Amniotic stem cell (primary cell): ENCODE measurements around the gene RAB3IL1.

Source experiments
- DNase-seq: peaks from one replicate; lab custom pipeline; 2025; lab: John Stamatoyannopoulos, UW

RAB3IL1 gene

GRCh38 chr11:61952882-61953281 is 35.5 kb upstream of the RAB3IL1 start:
- DNase-seq = no peak

DNA sequence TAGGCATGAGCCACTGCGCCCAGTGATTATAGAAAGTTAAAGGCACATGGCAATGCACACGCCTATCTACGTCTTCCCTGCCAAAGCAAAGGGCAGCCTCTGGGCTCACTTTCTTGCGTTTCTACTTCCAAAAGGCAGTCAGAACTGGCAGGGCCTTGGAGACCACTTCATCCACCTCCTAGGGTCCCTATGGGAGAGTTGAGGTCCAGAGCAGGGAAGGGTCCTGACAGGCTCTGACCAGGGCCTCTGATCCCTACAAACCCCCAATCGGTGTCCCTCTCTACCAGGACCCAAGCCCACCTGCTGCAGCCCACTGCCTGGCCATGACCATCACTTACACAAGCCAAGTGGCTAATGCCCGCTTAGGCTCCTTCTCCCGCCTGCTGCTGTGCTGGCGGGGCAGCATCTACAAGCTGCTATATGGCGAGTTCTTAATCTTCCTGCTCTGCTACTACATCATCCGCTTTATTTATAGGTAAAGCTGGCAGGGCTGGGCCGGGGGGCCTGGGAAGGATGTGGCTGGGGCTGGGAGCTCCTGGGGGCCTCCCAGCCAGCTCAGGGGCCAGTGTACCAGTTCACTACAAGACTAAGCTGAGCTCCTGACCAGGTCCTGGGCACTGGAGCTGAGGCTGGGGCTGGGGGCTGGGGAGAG is 34.2 kb upstream of the RAB3IL1 start:
- DNase-seq = no peak

DNA sequence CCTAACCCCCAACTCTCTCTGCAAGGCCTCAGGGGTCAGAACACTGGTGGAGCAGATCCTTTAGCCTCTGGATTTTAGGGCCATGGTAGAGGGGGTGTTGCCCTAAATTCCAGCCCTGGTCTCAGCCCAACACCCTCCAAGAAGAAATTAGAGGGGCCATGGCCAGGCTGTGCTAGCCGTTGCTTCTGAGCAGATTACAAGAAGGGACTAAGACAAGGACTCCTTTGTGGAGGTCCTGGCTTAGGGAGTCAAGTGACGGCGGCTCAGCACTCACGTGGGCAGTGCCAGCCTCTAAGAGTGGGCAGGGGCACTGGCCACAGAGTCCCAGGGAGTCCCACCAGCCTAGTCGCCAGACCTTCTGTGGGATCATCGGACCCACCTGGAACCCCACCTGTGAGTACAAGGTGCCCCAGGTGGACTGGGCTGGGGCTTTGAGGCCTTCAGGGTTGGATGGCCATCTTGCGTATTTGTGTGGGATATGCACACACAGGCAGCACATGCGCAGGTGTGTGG is 32.7 kb upstream of the RAB3IL1 start, which contains the start of gene BEST1:
BEST1 (plus strand) TSS at position 317 of the 513 bp plus-strand sequence. CDS start 1,456 bp downstream, outside the sequence.
- DNase-seq = no peak

DNA sequence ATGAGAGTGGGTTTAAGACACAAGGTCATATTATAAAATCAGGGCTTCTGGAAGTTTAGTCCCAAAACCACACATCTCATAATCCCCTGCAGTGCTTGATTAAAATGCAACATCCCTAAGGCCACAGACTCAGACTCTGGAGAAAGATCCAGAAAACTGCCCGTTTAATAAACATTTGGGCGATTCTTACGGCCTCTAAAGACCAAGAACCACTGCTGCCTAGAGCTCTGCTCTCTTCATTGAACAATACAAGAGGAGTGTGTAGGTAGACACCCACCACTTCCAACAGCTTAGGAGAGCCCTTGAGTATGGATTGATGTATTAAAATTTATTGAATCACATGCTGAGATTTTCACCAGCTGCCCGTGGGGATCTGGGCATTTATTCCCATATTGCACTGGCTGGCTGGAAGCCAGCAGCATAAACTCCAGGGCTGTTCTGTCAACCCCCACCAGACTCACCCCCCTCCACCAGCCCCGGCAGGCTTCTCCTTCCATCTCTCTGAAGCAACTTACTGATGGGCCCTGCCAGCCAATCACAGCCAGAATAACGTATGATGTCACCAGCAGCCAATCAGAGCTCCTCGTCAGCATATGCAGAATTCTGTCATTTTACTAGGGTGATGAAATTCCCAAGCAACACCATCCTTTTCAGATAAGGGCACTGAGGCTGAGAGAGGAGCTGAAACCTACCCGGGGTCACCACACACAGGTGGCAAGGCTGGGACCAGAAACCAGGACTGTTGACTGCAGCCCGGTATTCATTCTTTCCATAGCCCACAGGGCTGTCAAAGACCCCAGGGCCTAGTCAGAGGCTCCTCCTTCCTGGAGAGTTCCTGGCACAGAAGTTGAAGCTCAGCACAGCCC is 32.0 kb upstream of the RAB3IL1 start:
- DNase-seq = peak; percentile 77

DNA sequence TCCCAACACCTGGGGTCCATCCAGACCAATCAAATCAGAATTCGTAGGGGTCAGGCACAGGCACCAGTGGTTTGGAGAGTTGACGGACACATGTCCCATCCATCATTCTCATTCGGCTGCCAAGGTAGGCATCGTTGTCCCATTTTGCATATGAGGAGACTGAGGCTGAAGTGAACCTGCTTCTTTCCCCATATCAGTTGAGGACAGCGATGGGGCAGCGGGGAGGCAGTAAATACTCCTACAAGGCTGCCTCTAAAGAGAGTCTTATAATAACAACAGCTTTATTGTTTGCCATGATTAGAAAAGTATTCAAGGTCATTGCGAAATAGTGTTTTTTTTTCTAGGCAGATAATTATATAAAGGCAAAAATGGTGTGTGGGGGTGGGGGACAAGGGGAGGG is 31.1 kb upstream of the RAB3IL1 start:
- DNase-seq = no peak

DNA sequence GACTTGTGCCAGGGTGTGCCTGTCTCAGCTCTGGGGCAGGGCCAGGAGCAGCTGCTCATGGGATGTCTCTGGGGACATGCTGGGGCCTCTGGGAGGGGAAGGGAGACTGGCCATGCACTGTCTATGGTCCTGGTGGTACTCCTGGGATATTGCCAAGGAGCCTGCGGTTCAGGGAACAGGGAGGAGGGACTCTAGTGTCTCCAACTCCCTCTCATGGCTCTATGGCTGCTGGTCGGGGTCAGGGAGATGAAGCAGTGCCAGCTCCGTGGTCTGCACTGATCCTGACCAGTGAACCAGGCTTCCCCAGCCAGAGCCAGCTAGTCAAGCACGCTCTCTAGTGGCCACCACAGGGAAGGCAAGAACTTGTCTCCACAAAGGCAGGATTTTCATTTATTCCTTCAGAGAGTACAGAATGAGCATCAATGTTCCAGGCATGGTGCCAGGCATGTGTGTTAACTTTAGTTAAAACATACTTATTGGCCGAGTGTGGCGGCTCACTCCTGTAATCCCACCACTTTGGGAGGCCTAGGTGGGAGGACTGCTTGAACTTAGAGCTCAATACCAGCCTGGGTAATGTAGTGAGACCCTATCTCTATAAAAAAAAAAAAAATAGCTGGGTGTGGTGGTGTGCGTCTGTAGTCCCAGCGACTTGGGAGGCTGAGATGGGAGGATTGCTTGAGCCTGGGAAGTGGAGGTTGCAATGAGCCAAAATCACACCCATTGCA is 30.3 kb upstream of the RAB3IL1 start:
- DNase-seq = peak; percentile 77

DNA sequence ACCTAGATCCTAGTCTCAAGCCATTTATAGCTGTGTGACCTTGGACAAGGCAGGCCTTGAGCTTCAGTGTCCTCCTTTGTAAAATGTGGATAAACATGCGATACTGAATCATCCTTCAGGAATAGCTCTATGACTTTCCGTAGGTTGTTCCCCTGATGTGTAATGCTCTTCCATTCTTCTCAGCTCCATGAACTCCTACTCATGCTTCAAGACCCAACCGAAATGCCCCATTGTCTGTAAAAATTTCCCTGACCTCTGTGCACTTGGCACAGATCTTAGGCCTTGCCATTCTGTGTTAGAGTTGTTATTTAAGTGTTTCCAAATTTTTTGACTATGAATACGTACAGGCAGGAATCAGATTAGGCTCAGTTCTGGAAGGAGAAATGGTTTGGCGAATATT is 29.5 kb upstream of the RAB3IL1 start:
- no peak for DNase-seq

DNA sequence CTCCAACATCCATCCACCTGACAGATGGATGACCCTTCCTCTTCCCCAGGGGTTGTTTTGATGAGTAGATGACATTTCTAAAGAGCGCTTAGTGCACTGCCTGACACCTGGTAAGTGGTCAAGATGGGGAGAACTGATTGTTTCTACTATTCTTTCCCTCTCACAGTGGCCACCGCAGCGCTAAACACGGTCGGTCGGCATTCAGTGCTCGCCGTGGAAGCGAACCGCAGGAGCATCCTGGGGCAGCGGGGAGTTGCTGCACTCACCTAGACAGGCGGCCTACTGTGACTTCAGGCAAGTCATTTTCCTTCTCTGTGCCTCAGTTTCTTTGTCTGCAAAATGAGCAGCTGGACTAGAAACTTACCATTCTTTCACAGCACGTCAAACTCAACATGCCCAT is 27.8 kb upstream of the RAB3IL1 start:
- DNase-seq = no peak

DNA sequence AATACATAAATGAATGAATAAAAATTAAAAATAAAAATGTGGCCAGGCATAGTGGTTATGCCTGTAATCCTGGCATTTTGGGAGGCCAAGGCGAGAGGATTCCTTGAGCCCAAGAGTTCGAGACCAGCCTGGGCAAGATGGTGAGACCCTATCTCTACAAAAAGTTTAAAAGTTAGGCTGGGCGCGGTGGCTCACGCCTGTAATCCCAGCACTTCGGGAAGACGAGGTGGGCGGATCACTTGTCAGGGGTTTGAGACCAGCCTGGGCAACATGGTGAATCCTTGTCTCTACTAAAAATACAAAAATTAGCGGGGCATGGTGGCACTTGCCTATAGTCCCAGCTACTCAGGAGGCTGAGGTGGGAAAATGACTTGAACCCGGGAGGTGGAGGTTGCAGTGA is 23.1 kb upstream of the RAB3IL1 start:
- no peak for DNase-seq

DNA sequence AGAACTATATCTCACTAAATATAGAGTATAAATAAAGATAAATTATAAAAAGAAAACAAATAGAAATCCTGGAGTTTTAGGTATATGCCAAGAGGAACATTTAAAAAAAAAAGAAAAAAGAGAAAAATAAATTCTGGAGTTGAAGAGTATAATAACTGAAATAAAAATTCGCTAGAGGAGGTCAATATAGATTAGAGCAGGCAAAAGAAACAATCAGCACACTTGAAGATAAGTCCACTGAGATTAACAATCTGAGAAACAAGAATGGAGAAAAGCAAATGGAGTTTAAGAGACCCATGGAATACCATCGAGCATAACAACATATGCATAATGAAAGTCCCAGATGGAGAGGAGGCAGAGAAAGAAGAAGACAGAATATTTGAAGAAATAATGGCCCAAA is 18.5 kb upstream of the RAB3IL1 start:
- no peak for DNase-seq

DNA sequence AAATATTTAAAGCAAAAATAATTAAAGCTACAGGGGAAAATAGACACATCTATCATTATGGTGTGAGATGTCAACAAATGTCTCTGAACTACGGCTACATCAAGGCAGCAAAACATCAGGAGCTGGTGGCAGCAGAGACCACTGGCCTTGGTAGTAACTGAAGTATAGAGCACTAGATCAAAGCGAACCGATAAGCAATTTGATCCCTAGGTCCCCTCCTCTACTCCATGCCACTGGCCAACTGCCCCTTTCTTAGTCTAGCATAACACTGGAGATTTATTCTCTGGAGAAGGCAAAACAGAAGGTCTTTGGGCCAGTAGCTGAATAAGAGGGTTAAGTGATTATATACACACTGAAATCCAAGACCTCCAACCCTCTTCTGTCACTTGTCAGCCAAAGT is 13.6 kb upstream of the RAB3IL1 start:
- no peak for DNase-seq

GRCh38 chr11:61928606-61929005 is 11.2 kb upstream of the RAB3IL1 start:
- no peak for DNase-seq

- no peak for DNase-seq
Observed at GRCh38 chr11:61927501-61927900, 10.1 kb upstream of the RAB3IL1 start.

DNA sequence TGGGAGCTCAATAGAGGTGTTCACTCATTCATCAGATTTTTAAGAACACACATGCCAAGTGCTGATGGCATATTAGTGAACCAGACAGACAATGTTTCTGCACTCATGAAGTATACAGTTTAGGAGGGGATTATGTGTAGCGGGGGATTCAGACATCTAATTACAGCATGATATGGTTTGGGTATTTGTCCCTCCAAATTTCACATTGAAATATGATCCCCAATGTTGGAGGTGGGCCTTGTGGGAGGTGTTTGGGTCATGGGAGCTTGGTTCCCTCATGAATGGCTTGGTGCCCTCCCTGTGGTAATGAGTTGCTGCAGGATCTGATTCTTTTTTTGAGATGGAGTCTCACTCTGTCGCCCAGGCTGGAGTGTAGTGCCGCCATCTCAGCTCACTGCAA is 8.9 kb upstream of the RAB3IL1 start:
- DNase-seq = no peak

- no peak for DNase-seq
Observed at GRCh38 chr11:61925736-61926135, 8.4 kb upstream of the RAB3IL1 start.

- DNase-seq = no peak
Observed at GRCh38 chr11:61924064-61924455, 6.7 kb upstream of the RAB3IL1 start.

DNA sequence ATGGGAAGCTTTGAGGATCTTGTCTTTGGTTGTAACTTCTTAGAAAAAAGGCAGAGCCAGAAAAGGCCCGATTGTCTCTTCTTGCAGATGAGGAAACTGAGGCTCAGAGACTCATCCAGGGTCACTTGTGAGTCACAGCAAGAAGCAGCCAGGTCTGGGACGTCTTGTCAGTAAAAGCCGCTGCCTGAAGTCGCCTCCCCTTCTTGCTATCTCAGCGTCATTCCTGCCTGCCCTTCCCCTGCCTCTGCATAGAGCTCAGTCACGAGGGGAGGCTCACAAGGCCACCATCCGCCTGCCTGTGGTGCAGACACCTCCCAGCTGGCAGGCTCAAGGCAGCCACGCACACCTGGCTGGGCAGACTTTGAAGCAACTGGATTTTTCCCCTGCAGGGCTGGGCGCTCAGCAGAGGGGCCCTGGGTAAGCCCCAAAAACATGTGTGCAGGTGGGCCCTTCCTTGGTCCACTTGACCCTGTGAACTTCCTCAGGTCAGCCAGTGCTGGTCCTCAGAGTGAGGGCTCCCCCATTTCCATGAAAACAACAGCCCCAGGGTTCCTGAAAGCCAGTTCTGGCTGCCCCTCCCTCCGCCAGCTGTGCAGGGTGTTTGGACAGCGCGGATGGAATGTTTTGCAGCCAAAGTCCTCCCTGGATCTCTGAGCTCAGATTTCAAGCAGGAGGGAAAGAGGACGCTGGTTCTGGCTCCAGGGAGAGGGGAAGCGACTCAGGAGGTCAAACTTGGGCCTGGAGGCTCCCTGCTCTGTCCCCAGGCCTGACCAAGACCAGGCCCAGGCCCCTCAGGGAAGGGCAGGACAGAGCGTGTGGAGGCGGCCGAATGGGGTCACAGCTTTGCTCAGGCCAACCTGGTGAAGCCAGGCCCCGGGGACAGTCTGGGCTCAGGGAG is 6.0 kb upstream of the RAB3IL1 start:
- DNase-seq = peak; percentile 23

DNA sequence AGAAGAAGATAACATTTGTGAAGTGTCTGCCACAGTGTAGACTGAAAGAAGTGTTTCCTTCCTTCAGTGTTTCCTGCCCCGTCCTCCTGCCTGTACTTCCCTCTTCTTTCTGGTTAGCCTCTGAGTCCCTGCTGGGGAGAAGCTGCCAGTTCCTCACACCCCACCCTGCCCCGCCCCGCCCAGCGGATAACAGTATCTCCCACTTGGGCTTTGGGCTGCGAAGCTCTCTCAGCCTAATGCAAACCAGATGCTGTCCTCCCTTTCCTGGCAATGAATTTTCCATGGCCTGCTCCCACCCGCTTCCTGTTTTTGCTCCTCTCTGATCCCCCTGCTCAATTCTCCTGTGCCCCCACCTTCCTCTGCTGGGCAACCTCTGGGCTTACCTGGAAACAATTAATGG is 5.2 kb upstream of the RAB3IL1 start:
- DNase-seq = peak; percentile 21

- DNase-seq = no peak
Observed at GRCh38 chr11:61921446-61921845, 4.1 kb upstream of the RAB3IL1 start.

DNA sequence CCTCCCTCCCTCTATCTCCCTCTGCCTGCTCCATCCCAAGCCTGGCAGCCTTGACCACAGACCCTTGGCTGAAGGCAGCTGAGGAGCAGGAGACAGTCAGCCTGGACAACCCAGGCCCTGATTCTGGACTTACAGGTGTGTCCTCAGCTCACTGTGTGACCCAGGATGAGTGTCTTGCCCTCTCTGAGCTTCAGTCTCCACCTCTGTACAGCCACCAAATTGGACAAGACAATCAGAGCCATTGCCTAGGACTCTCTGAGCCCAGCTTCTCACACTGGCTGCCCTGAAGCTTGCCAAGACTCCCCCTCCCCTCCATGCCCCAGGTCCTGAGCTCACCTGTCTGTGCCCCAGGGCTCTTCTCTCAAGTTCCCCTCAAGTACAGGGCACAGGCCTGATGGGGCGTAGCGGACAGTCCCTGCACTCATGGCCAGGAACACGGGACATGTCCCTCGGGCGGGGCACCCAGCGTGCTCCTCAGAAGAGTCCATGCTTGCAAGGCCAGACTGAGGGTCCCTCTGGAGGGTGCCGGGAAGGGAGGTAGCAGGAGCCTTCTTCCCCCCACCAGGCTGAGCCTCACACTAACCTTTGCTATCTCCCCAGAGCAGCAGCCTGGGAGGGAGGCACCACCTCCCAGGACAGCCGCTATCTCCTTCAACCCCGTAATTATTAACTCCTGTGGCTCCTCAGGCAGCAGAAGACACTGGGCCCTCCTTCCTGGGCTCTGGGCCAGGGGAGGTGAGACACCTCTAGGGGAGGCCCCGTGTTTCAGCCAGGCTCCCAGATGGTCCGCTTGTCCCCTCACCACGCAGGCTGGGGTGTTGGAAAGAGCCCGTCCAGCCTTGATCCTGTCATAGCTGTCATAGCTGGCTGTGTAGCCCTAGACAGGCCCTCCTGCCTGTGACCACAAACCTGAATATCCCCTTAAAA is 2.6 kb upstream of the RAB3IL1 start:
- no peak for DNase-seq
